IPS-11a (cell line): ENCODE measurements around the gene FOXP1.

Experiments
- H3K4me3 ChIP-seq: one replicate; pipeline ENCODE4 v1.5.1; 2013; ENCODE audit warnings: low read depth, low read length, control low read depth

FOXP1 gene

GRCh38 chr3:71288269-71288930 lies 295.1 kb downstream of the FOXP1 start:
- H3K4me3 ChIP-seq, result no peak overlapping the region

- no peak overlapping the region for H3K4me3 ChIP-seq
Measured at GRCh38 chr3:71285086-71285485, 298.4 kb downstream of the FOXP1 start.

GRCh38 chr3:71282976-71283375 lies 300.6 kb downstream of the FOXP1 start:
- no peak overlapping the region for H3K4me3 ChIP-seq

GRCh38 chr3:71281280-71281679 lies 302.2 kb downstream of the FOXP1 start:
- no peak overlapping the region for H3K4me3 ChIP-seq

GRCh38 chr3:71277341-71277740 lies 306.2 kb downstream of the FOXP1 start:
- H3K4me3 ChIP-seq, result no peak overlapping the region

- H3K4me3 ChIP-seq, result no peak overlapping the region
Measured at GRCh38 chr3:71276531-71276930, 307.0 kb downstream of the FOXP1 start.

GRCh38 chr3:71273453-71273852 lies 310.1 kb downstream of the FOXP1 start:
- no peak overlapping the region for H3K4me3 ChIP-seq

- no peak overlapping the region for H3K4me3 ChIP-seq
Measured at GRCh38 chr3:71271596-71271995, 311.9 kb downstream of the FOXP1 start.

- no peak overlapping the region for H3K4me3 ChIP-seq
Measured at GRCh38 chr3:71269906-71270305, 313.6 kb downstream of the FOXP1 start.

- no peak overlapping the region for H3K4me3 ChIP-seq
Measured at GRCh38 chr3:71268462-71268999, 315.0 kb downstream of the FOXP1 start.

- H3K4me3 ChIP-seq, result no peak overlapping the region
Measured at GRCh38 chr3:71266875-71267274, 316.7 kb downstream of the FOXP1 start.

- no peak overlapping the region for H3K4me3 ChIP-seq
Measured at GRCh38 chr3:71265365-71265915, 318.1 kb downstream of the FOXP1 start.

GRCh38 chr3:71264840-71265239 lies 318.7 kb downstream of the FOXP1 start:
- H3K4me3 ChIP-seq, result no peak overlapping the region

GRCh38 chr3:71262364-71263265 lies 320.9 kb downstream of the FOXP1 start:
- H3K4me3 ChIP-seq, result no peak overlapping the region

- H3K4me3 ChIP-seq, result no peak overlapping the region
Measured at GRCh38 chr3:71260782-71261181, 322.7 kb downstream of the FOXP1 start.

GRCh38 chr3:71258526-71258925 lies 325.0 kb downstream of the FOXP1 start:
- no peak overlapping the region for H3K4me3 ChIP-seq

- no peak overlapping the region for H3K4me3 ChIP-seq
Measured at GRCh38 chr3:71258116-71258515, 325.4 kb downstream of the FOXP1 start.

GRCh38 chr3:71255498-71255897 lies 328.0 kb downstream of the FOXP1 start:
- no peak overlapping the region for H3K4me3 ChIP-seq

- no peak overlapping the region for H3K4me3 ChIP-seq
Measured at GRCh38 chr3:71254281-71255057, 329.1 kb downstream of the FOXP1 start.

- no peak overlapping the region for H3K4me3 ChIP-seq
Measured at GRCh38 chr3:71253169-71253568, 330.4 kb downstream of the FOXP1 start.

- no peak overlapping the region for H3K4me3 ChIP-seq
Measured at GRCh38 chr3:71252466-71252865, 331.1 kb downstream of the FOXP1 start.
